HepG2 (cell line): ENCODE data around the gene ZNF284. TPM values are rescaled to one million over a fixed set of nuclear protein-coding genes. Genes with fewer than 3 reads are reported as not detected.

ENCODE experiments used
- CHD4 ChIP-seq: fragments of 200-600 bp; sonication (generic); IDR thresholded peaks from 2 replicates; pipeline ENCODE4 v1.7.0; 2017; ENCODE audit warnings: mild to moderate bottlenecking, low read length, borderline replicate concordance
- GABPB1 ChIP-seq: IDR thresholded peaks from 2 replicates; pipeline ENCODE4 v1.6.1; 2016; ENCODE audit warnings: mild to moderate bottlenecking, missing genetic modification reagents, moderate library complexity, missing compliant biosample characterization
- KDM5B ChIP-seq: sonication (generic); formaldehyde crosslinking; IDR thresholded peaks from 2 replicates; pipeline ENCODE4 v1.4.0; 2020; ENCODE audit warnings: missing genetic modification reagents, mild to moderate bottlenecking, borderline replicate concordance
- NBN ChIP-seq: fragments of 450-650 bp; conservative IDR thresholded peaks from 2 replicates; pipeline ENCODE4 v1.6.1; 2017
- PITX1 ChIP-seq: sonication (generic); formaldehyde crosslinking; IDR thresholded peaks from 2 replicates; pipeline ENCODE4 v1.5.1; 2020; ENCODE audit warnings: mild to moderate bottlenecking, missing genetic modification reagents
- ZFP41 ChIP-seq: sonication (generic); formaldehyde crosslinking; IDR thresholded peaks from 2 replicates; pipeline ENCODE4 v1.4.0; 2020; ENCODE audit warnings: mild to moderate bottlenecking, missing genetic modification reagents, borderline replicate concordance
- ZFYVE20 ChIP-seq: sonication (generic); formaldehyde crosslinking; IDR thresholded peaks from 2 replicates; pipeline ENCODE4 v1.8.0; 2023; ENCODE audit warnings: low read depth, mild to moderate bottlenecking, moderate library complexity, missing genetic modification reagents, borderline replicate concordance
- ZNF12 ChIP-seq: sonication (generic); formaldehyde crosslinking; IDR thresholded peaks from 2 replicates; pipeline ENCODE4 v1.5.0; 2020; ENCODE audit warnings: missing genetic modification reagents
- ZNF124 ChIP-seq: sonication (generic); formaldehyde crosslinking; IDR thresholded peaks from 2 replicates; pipeline ENCODE4 v1.4.0; 2020; ENCODE audit warnings: missing genetic modification reagents
- ZNF225 ChIP-seq: sonication (generic); formaldehyde crosslinking; IDR thresholded peaks from 2 replicates; pipeline ENCODE4 v1.4.0; 2020; ENCODE audit warnings: mild to moderate bottlenecking, missing genetic modification reagents
- ZNF329 ChIP-seq: sonication (generic); formaldehyde crosslinking; IDR thresholded peaks from 2 replicates; pipeline ENCODE4 v1.9.0; 2021; ENCODE audit warnings: low read depth, mild to moderate bottlenecking, missing genetic modification reagents
- ZNF430 ChIP-seq: sonication (generic); formaldehyde crosslinking; IDR thresholded peaks from 2 replicates; pipeline ENCODE4 v1.9.0; 2021; ENCODE audit warnings: mild to moderate bottlenecking, missing genetic modification reagents
- ZNF468 ChIP-seq: sonication (generic); formaldehyde crosslinking; IDR thresholded peaks from 2 replicates; pipeline ENCODE4 v1.8.0; 2022; ENCODE audit warnings: mild to moderate bottlenecking, moderate library complexity, missing genetic modification reagents
- ZNF567 ChIP-seq: sonication (generic); formaldehyde crosslinking; IDR thresholded peaks from 2 replicates; pipeline ENCODE4 v1.8.1; 2023; ENCODE audit warnings: mild to moderate bottlenecking, missing genetic modification reagents, borderline replicate concordance
- ZNF639 ChIP-seq: conservative IDR thresholded peaks from 2 replicates; pipeline ENCODE4 v1.6.1; 2018; ENCODE audit warnings: missing genetic modification reagents
- ZNF75D ChIP-seq: sonication (generic); formaldehyde crosslinking; IDR thresholded peaks from 2 replicates; pipeline ENCODE4 v1.8.1; 2023; ENCODE audit warnings: missing genetic modification reagents, mild to moderate bottlenecking, borderline replicate concordance
- ZSCAN9 ChIP-seq: IDR thresholded peaks from 2 replicates; pipeline ENCODE4 v1.6.1; 2016; ENCODE audit warnings: borderline replicate concordance
- polyA plus RNA-seq, 8 experiments: library from polyadenylated mRNA; depleted of rRNA in 3 of 8; stranded (reverse) in 7 of 8; unstranded in 1 of 8; fragments of >200 nt; fragmentation: Illumina TruSeq in 4 of 8; extraction: Trizol in 4 of 8; gene quantifications; 2 replicates each; pipeline versions ENCODE4 v1.2.1 to v1.2.3, GENCODE V29; 2011 to 2016; ENCODE audit warnings: low read depth in 4 of 8, missing spikeins in 1 of 8, mixed read lengths in 1 of 8; ENCODE audit not compliant: insufficient read depth in 1 of 8
- total RNA-seq, 5 experiments: library from RNA; depleted of rRNA; stranded (reverse); fragments of >200 nt; fragmentation: Illumina TruSeq; extraction: Trizol; gene quantifications; 2 replicates each; pipeline ENCODE4 v1.2.3, GENCODE V29; 2016; ENCODE audit warnings: low read depth in 1 of 5
- TF ChIP-seq, protein P1 (sequence below): sonication (generic); formaldehyde crosslinking; IDR thresholded peaks from 2 replicates; pipeline ENCODE4 v1.8.1; 2023; ENCODE audit warnings: mild to moderate bottlenecking, inconsistent platforms, moderate library complexity, missing genetic modification reagents, borderline replicate concordance
- TF ChIP-seq, protein P2 (sequence below): sonication (generic); formaldehyde crosslinking; IDR thresholded peaks from 2 replicates; pipeline ENCODE4 v1.4.0; 2020; ENCODE audit warnings: mild to moderate bottlenecking, missing genetic modification reagents
- TF ChIP-seq, protein P3 (sequence below): sonication (generic); formaldehyde crosslinking; IDR thresholded peaks from 2 replicates; pipeline ENCODE4 v1.4.0; 2020; ENCODE audit warnings: missing genetic modification reagents, borderline replicate concordance

The ZNF284 gene
- total and polyA plus RNA-seq, 2 of the 13 experiments (the other 11 are each of a cell fraction or from before 2014, with no cell fraction given), result 1.2 to 2.3 TPM

GRCh38 chr19:44093931-44094765 lies 22.2 kb downstream of the ZNF284 start, which contains the start of gene ZNF224 (continued):
- TF ChIP-seq, protein P1, sequence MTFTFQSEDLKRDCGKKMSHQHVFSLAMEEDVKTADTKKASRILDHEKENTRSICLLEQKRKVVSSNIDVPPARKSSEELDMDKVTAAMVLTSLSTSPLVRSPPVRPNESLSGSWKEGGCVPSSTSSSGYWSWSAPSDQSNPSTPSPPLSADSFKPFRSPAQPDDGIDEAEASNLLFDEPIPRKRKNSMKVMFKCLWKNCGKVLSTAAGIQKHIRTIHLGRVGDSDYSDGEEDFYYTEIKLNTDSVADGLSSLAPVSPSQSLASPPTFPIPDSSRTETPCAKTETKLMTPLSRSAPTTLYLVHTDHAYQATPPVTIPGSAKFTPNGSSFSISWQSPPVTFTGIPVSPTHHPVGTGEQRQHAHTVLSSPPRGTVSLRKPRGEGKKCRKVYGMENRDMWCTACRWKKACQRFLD (CRISPR knock-in tag), result no peak; the same call in 1 of the 2 replicates
- no peak for TF ChIP-seq ZNF639 (CRISPR knock-in tag)
- no peak for TF ChIP-seq ZNF468
- no peak for TF ChIP-seq ZFP41 (CRISPR knock-in tag)
- TF ChIP-seq, protein P2, sequence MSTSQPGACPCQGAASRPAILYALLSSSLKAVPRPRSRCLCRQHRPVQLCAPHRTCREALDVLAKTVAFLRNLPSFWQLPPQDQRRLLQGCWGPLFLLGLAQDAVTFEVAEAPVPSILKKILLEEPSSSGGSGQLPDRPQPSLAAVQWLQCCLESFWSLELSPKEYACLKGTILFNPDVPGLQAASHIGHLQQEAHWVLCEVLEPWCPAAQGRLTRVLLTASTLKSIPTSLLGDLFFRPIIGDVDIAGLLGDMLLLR, result no peak
- TF ChIP-seq ZNF430 (CRISPR knock-in tag), result peak; percentile 69; the same call in 1 of the 2 replicates
- TF ChIP-seq ZNF567, result no peak
- TF ChIP-seq CHD4, result no peak
- peak; percentile 82; the same call in 1 of the 2 replicates for TF ChIP-seq ZNF124 (CRISPR knock-in tag)
- peak; percentile 93 for TF ChIP-seq GABPB1
- no peak for TF ChIP-seq ZNF12 (CRISPR knock-in tag)
- no peak for TF ChIP-seq NBN
- no peak for TF ChIP-seq ZFYVE20 (CRISPR knock-in tag)
- no peak for TF ChIP-seq ZSCAN9 (CRISPR knock-in tag)
- TF ChIP-seq KDM5B (CRISPR knock-in tag), result peak; percentile 59; the same call in 1 of the 2 replicates
- TF ChIP-seq ZNF329 (CRISPR knock-in tag), result no peak
- TF ChIP-seq, protein P3, sequence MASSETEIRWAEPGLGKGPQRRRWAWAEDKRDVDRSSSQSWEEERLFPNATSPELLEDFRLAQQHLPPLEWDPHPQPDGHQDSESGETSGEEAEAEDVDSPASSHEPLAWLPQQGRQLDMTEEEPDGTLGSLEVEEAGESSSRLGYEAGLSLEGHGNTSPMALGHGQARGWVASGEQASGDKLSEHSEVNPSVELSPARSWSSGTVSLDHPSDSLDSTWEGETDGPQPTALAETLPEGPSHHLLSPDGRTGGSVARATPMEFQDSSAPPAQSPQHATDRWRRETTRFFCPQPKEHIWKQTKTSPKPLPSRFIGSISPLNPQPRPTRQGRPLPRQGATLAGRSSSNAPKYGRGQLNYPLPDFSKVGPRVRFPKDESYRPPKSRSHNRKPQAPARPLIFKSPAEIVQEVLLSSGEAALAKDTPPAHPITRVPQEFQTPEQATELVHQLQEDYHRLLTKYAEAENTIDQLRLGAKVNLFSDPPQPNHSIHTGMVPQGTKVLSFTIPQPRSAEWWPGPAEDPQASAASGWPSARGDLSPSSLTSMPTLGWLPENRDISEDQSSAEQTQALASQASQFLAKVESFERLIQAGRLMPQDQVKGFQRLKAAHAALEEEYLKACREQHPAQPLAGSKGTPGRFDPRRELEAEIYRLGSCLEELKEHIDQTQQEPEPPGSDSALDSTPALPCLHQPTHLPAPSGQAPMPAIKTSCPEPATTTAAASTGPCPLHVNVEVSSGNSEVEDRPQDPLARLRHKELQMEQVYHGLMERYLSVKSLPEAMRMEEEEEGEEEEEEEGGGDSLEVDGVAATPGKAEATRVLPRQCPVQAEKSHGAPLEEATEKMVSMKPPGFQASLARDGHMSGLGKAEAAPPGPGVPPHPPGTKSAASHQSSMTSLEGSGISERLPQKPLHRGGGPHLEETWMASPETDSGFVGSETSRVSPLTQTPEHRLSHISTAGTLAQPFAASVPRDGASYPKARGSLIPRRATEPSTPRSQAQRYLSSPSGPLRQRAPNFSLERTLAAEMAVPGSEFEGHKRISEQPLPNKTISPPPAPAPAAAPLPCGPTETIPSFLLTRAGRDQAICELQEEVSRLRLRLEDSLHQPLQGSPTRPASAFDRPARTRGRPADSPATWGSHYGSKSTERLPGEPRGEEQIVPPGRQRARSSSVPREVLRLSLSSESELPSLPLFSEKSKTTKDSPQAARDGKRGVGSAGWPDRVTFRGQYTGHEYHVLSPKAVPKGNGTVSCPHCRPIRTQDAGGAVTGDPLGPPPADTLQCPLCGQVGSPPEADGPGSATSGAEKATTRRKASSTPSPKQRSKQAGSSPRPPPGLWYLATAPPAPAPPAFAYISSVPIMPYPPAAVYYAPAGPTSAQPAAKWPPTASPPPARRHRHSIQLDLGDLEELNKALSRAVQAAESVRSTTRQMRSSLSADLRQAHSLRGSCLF (CRISPR knock-in tag), result no peak
- TF ChIP-seq ZNF75D (CRISPR knock-in tag), result no peak
- TF ChIP-seq PITX1 (CRISPR knock-in tag), result no peak
- no peak for TF ChIP-seq ZNF225
